H1 (cell line): ENCODE measurements around the gene CCDC91. TPM values are rescaled to one million over a fixed set of nuclear protein-coding genes. Genes with fewer than 3 reads are reported as not detected.

Experiments used
- BRCA1 ChIP-seq: IDR thresholded peaks from 2 replicates; pipeline ENCODE4 v1.6.1; 2012; ENCODE audit warnings: low read depth, low read length, improper control_type of control experiment
- CBX5 ChIP-seq: fragments of 300-800, 300-1000 bp; sonication (generic); IDR thresholded peaks from 2 replicates; pipeline ENCODE4 v1.7.1; 2016; ENCODE audit warnings: antibody characterized with exemption, low read length, low read depth
- SRF ChIP-seq: IDR thresholded peaks from 2 replicates; pipeline ENCODE4 v1.6.1; 2011; ENCODE audit warnings: mild to moderate bottlenecking, low read depth, low read length, moderate library complexity
- TBP ChIP-seq: IDR thresholded peaks from 2 replicates; pipeline ENCODE4 v1.6.1; 2011; ENCODE audit warnings: low read depth, low read length, improper control_type of control experiment
- polyA plus RNA-seq, 7 experiments: library from polyadenylated mRNA; depleted of rRNA in 3 of 7; stranded (reverse) in 5 of 7; unstranded in 2 of 7; fragments of >200 nt in 5 of 7; fragments of 200-250 nt in 2 of 7; gene quantifications; 1 replicate in 5 of 7; 2 replicates in 1 of 7; 4 replicates in 1 of 7; pipeline versions ENCODE4 v1.2.1 to v1.2.3, GENCODE V29; 2011 to 2013; ENCODE audit warnings: missing spikeins in 2 of 7, mixed read lengths in 2 of 7
- total RNA-seq: library from RNA; stranded (reverse); fragmentation: NEBNext Ultra II Directional; extraction: Animal tissue kit (Norgen Biotek cat#: 25700); gene quantifications from 2 replicates; pipeline ENCODE4 v1.2.1, GENCODE V29; 2021

CCDC91 gene
- total and polyA plus RNA-seq, 2 of the 8 experiments (the other 6 are each of a cell fraction or from before 2014, with no cell fraction given): 8.6 to 23.1 TPM

GRCh38 chr12:28172434-28173030 lies 17.7 kb upstream of the CCDC91 start (continued):
- TF ChIP-seq BRCA1: no peak
- TF ChIP-seq CBX5: no peak
- no peak for TF ChIP-seq SRF
- TF ChIP-seq TBP: no peak
